GM23248 (cell line): ENCODE data around the gene DAAM1. TPM values are rescaled to one million over a fixed set of nuclear protein-coding genes. Genes with fewer than 3 reads are reported as not detected.

Source experiments
- DNase-seq: peaks from one replicate; pipeline ENCODE4 v3.0.0-alpha.2; 2015
- H2AFZ ChIP-seq: fragments of 200-600 bp; sonication (generic); 2 replicates; pipeline ENCODE4 v1.6.1; 2016; ENCODE audit warnings: antibody characterized with exemption
- H3F3A ChIP-seq: fragments of 200-600 bp; sonication (generic); 2 replicates; pipeline ENCODE4 v1.6.1; 2016; ENCODE audit warnings: mild to moderate bottlenecking, antibody characterized with exemption, mixed run types; ENCODE audit not compliant: insufficient read depth
- H3K27ac ChIP-seq: fragments of 200-600 bp; sonication (generic); 2 replicates; pipeline ENCODE4 v1.5.1; 2016; ENCODE audit warnings: mild to moderate bottlenecking
- H3K27me3 ChIP-seq: fragments of 200-600 bp; sonication (generic); replicated peaks from 2 replicates; pipeline ENCODE4 v1.6.1; 2016; ENCODE audit warnings: mild to moderate bottlenecking; ENCODE audit not compliant: insufficient read depth
- H3K36me3 ChIP-seq: fragments of 200-600 bp; sonication (generic); 2 replicates; pipeline ENCODE4 v1.6.1; 2016; ENCODE audit warnings: low read depth, mild to moderate bottlenecking
- H3K4me1 ChIP-seq: fragments of 200-600 bp; sonication (generic); 2 replicates; pipeline ENCODE4 v1.6.1; 2016; ENCODE audit warnings: mild to moderate bottlenecking; ENCODE audit not compliant: insufficient read depth
- H3K4me2 ChIP-seq: fragments of 200-600 bp; sonication (generic); one replicate; pipeline ENCODE4 v1.6.1; 2016; ENCODE audit warnings: mild to moderate bottlenecking; ENCODE audit not compliant: unreplicated experiment
- H3K4me3 ChIP-seq: fragments of 200-600 bp; sonication (generic); 2 replicates; pipeline ENCODE4 v1.5.1; 2016; ENCODE audit warnings: mild to moderate bottlenecking
- H3K79me2 ChIP-seq: fragments of 200-600 bp; sonication (generic); 2 replicates; pipeline ENCODE4 v1.6.1; 2016; ENCODE audit warnings: mild to moderate bottlenecking; ENCODE audit not compliant: insufficient read depth
- H3K9ac ChIP-seq: fragments of 200-600 bp; sonication (generic); 2 replicates; pipeline ENCODE4 v1.6.1; 2016; ENCODE audit warnings: mild to moderate bottlenecking
- H3K9me2 ChIP-seq: fragments of 200-600 bp; sonication (generic); 2 replicates; pipeline ENCODE4 v1.6.1; 2016; ENCODE audit warnings: mixed run types, mild to moderate bottlenecking, moderate library complexity; ENCODE audit not compliant: insufficient read depth
- H3K9me3 ChIP-seq: fragments of 200-600 bp; sonication (generic); one replicate; pipeline ENCODE4 v1.6.1; 2017; ENCODE audit warnings: low read depth
- H4K20me1 ChIP-seq: fragments of 200-600 bp; sonication (generic); 2 replicates; pipeline ENCODE4 v1.6.0; 2016; ENCODE audit not compliant: insufficient read depth
- EZH2 ChIP-seq: fragments of 200-600 bp; sonication (generic); IDR thresholded peaks from 2 replicates; pipeline ENCODE4 v1.6.1; 2018; ENCODE audit warnings: antibody characterized with exemption, mild to moderate bottlenecking; ENCODE audit not compliant: insufficient read depth, poor library complexity, severe bottlenecking
- EZH2phosphoT487 ChIP-seq: fragments of 200-600 bp; sonication (generic); IDR thresholded peaks from 2 replicates; pipeline ENCODE4 v1.6.1; 2018; ENCODE audit warnings: antibody characterized with exemption, moderate library complexity, mild to moderate bottlenecking, low read depth; ENCODE audit not compliant: insufficient read depth
- WGBS, 2 experiments: methylation state at CpG; one replicate each; pipeline ENCODE4 v1.1.6; 2015 to 2017; ENCODE audit warnings: low lambda C conversion rate in 2 of 2, low coverage in 1 of 2; ENCODE audit errors: missing lambda C conversion rate in 2 of 2; 5-methylcytosine and 5-hydroxymethylcytosine counted together
- in situ Hi-C: fragments of 300-500 bp; cut with MboI; formaldehyde crosslinking; loops from 2 replicates; pipeline ENCODE4 v1.15.0; 2020
- polyA plus RNA-seq: library from polyadenylated mRNA; unstranded; fragments of >200 nt; fragmentation: Nextera tagmentation; extraction: Ambion mirVana; gene quantifications from 2 replicates; pipeline ENCODE4 v1.2.1, GENCODE V29; 2016
- total RNA-seq: library from RNA; depleted of rRNA; stranded (reverse); fragments of >200 nt; shearing (Covaris generic); gene quantifications from 2 replicates; pipeline ENCODE4 v1.2.3, GENCODE V29; 2014

DAAM1 gene
- total and polyA plus RNA-seq, 2 experiments from 2014 or later = 17.4 to 17.5 TPM

DNA sequence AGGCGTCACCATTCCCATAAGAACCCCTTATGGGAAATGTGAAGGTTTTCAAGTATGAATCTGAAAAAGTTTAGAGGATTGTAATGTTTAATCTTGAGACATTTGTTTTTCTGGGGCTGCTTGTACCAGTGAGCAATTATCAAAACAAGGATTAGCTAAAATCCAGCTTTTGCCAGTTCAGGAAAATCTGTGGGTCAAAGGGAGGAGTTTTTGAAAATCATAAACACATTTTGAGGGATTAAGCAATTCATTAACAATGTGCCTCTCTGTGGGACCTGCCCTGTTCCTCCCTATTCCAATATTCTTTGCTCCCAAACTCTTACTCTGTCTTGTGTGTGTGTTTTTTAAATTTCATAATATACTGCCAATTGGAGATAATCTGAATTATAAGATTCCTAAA lies 11.7 kb upstream of the DAAM1 start:
- Histone ChIP-seq H3K4me3 (no peak overlapping the region), H3F3A (no peaks in the 10 kb centered on the region), H3K27ac (no peak overlapping the region), H3K9ac (no peak overlapping the region), H3K9me3 (no peaks in the 10 kb centered on the region), H3K36me3 (no peaks in the 10 kb centered on the region), H4K20me1 (no peaks in the 10 kb centered on the region), H3K4me1 (no peaks in the 10 kb centered on the region; the same call in 1 of the 2 replicates), H3K9me2 (no peaks in the 10 kb centered on the region), H3K27me3 (no peaks in the 10 kb centered on the region), H2AFZ (no peak overlapping the region), H3K79me2 (no peaks in the 10 kb centered on the region), H3K4me2 (no peak overlapping the region)
- no peak for TF ChIP-seq EZH2
- WGBS, 2 experiments = 93 to 95% methylated on average over 1 of the region's 1 CpG
- DNase-seq = peak; percentile 10
- in situ Hi-C loops = no loop called here

DNA sequence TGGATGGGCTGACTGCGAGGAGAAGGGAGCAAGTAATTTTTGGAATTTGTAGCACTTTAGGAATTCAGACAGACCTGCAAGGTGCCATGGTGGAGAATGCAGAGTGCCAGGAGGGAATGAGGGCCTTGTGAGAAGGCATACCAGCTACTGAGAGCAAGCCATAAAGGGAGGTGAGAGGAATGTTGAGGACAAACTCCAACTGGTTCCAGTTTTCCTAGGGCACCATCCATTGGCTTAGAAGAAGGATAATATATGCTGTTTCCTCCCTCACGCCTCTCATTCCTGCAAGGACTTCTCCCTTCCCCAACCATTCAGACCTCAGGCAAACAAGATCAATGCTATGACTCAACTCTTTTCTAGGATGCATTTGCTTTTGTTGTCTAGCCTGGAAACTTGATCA lies 11.2 kb upstream of the DAAM1 start:
- in situ Hi-C loops = no loop called here
- H3K27ac ChIP-seq = no peak overlapping the region
- no peak overlapping the region for H3K4me2 ChIP-seq
- no peak for DNase-seq
- no peaks in the 10 kb centered on the region for H3K27me3 ChIP-seq
- H2AFZ ChIP-seq = no peak overlapping the region
- no peaks in the 10 kb centered on the region for H3K36me3 ChIP-seq
- H3K9me2 ChIP-seq = no peaks in the 10 kb centered on the region
- no peaks in the 10 kb centered on the region; the same call in 1 of the 2 replicates for H3K4me1 ChIP-seq
- no peaks in the 10 kb centered on the region for H4K20me1 ChIP-seq
- no peaks in the 10 kb centered on the region for H3K9me3 ChIP-seq
- no peaks in the 10 kb centered on the region for H3K79me2 ChIP-seq
- no peak overlapping the region for H3K9ac ChIP-seq
- H3F3A ChIP-seq = no peaks in the 10 kb centered on the region
- no peak for TF ChIP-seq EZH2
- no peak for TF ChIP-seq EZH2phosphoT487
- 55 to 63% methylated on average over 2 of the region's 2 CpGs for whole genome bisulfite sequencing, 2 experiments
- no peak overlapping the region for H3K4me3 ChIP-seq

DNA sequence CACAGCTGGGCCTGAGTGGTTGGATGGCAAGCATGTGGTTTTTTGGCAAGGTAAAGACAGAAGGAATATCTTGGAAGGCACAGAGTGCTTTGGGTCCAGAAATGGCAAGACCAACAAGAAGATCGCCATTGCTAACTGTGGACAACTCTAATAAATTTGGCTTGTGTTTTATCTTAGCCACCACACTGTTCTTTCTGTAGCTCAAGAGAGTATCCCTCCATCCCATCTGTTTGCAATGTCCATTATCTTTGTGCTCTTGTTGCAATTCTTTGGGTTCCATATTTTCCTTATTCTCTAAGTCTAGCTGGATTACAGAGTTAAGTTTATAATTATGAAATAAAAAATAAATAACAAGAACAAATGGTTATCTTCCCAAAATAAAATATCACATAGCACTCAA lies 6.7 kb upstream of the DAAM1 start:
- H3K9me2 ChIP-seq = no peaks in the 10 kb centered on the region
- no peaks in the 10 kb centered on the region for H4K20me1 ChIP-seq
- no peak overlapping the region for H3K9ac ChIP-seq
- H3K9me3 ChIP-seq = no peaks in the 10 kb centered on the region
- DNase-seq = no peak
- no peaks in the 10 kb centered on the region for H3K36me3 ChIP-seq
- TF ChIP-seq EZH2phosphoT487 (no peak), EZH2 (no peak)
- no peaks in the 10 kb centered on the region; the same call in 1 of the 2 replicates for H3F3A ChIP-seq
- H3K27ac ChIP-seq = no peak overlapping the region
- H2AFZ ChIP-seq = no peak overlapping the region
- no peaks in the 10 kb centered on the region for H3K27me3 ChIP-seq
- no peaks in the 10 kb centered on the region for H3K79me2 ChIP-seq
- 0 out of 2 replicates have a peak, but pooled peaks cover 8% of the 10 kb centered on the region for H3K4me1 ChIP-seq
- no peak overlapping the region for H3K4me2 ChIP-seq
- no peak overlapping the region for H3K4me3 ChIP-seq
- in situ Hi-C loops = no loop called here
- 82 to 96% methylated on average over 1 of the region's 1 CpG for WGBS, 2 experiments

DNA sequence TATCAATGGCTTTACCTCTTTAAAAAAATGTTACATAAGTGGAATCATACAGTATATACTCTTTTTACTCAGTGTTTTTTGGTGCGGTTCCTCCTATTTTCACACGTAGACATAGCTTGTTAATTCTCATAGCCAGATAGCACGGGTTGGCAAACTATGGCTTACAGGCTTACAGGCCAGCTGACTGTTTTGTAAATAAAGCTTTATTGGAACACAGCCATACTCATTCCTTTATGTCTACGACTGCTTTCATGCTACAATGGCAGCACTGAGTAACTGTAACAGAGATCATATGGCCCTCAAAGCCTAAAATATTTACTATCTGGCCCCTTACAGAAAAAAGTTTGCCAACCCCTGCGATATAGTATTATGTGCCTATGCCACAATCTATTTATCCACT lies 5.8 kb upstream of the DAAM1 start:
- no peaks in the 10 kb centered on the region for H3K79me2 ChIP-seq
- H4K20me1 ChIP-seq = no peaks in the 10 kb centered on the region
- H3K27ac ChIP-seq = no peak overlapping the region
- in situ Hi-C loops = no loop called here
- no peaks in the 10 kb centered on the region for H3K9me3 ChIP-seq
- no peak overlapping the region for H3K4me2 ChIP-seq
- H3K9me2 ChIP-seq = no peaks in the 10 kb centered on the region
- H3K9ac ChIP-seq = no peak overlapping the region
- WGBS, 2 experiments = 73 to 76% methylated on average over 5 of the region's 5 CpGs
- DNase-seq = no peak
- H3K4me3 ChIP-seq = no peak overlapping the region
- H3K4me1 ChIP-seq = 0 out of 2 replicates have a peak, but pooled peaks cover 12% of the 10 kb centered on the region
- no peak overlapping the region for H2AFZ ChIP-seq
- no peaks in the 10 kb centered on the region for H3K27me3 ChIP-seq
- no peaks in the 10 kb centered on the region for H3K36me3 ChIP-seq
- TF ChIP-seq EZH2 = no peak
- TF ChIP-seq EZH2phosphoT487 = no peak
- no peaks in the 10 kb centered on the region; the same call in 1 of the 2 replicates for H3F3A ChIP-seq

DNA sequence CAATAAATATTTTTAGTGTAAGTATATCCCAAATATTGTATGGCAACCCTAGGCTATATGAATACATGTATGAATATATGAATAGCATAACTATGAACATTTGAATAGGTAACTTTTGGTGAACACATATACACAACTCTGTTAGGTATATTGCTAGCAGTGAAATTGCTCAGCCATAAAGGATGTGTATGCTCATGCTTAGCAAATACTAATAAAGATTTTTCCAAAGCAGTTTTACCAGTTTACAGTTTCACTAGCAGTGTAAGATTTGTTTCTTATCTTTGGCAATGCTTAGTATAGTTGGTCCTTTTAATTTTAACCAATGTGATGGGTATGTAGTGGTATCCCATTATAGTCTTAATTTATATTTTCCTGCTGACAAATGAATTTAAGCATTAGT lies 5.3 kb upstream of the DAAM1 start:
- no peak for TF ChIP-seq EZH2phosphoT487
- Histone ChIP-seq H4K20me1 (no peaks in the 10 kb centered on the region), H3K4me2 (no peak overlapping the region), H3K9me3 (no peaks in the 10 kb centered on the region), H3K27ac (no peak overlapping the region), H3K4me3 (no peak overlapping the region), H3K4me1 (0 out of 2 replicates have a peak, but pooled peaks cover 12% of the 10 kb centered on the region), H3K9me2 (no peaks in the 10 kb centered on the region), H3K79me2 (no peaks in the 10 kb centered on the region), H3K36me3 (no peaks in the 10 kb centered on the region), H3K9ac (no peak overlapping the region), H3F3A (no peaks in the 10 kb centered on the region; the same call in 1 of the 2 replicates), H2AFZ (no peak overlapping the region), H3K27me3 (no peaks in the 10 kb centered on the region)
- DNase-seq = no peak
- in situ Hi-C loops = no loop called here
